Endothelial cell of umbilical vein (primary cell): ENCODE measurements around the gene ARL6IP4. TPM values are rescaled to one million over a fixed set of nuclear protein-coding genes. Genes with fewer than 3 reads are reported as not detected.

Experiments
- BruUV-seq: library from RNA; stranded (reverse); fragments of 400-500 nt; replicated peaks from 2 replicates; lab custom pipeline; 2021; lab: Mats Ljungman, UMichigan
- CTCF ChIA-PET: fragments of 300-600, 350-600 bp; sonication (Branson Sonifier 250); formaldehyde crosslinking; loops from one replicate; lab custom pipeline; 2021; ENCODE audit warnings: antibody characterized with exemption, inconsistent platforms; lab: Charles Lee
- POLR2A ChIA-PET: fragments of 300-600, 350-600 bp; sonication (Branson Sonifier 250); formaldehyde crosslinking; loops from one replicate; lab custom pipeline; 2021; ENCODE audit warnings: antibody characterized with exemption, inconsistent platforms; lab: Charles Lee
- DNase-seq: peaks from one replicate; pipeline ENCODE4 v3.0.0-alpha.2; 2011; ENCODE audit warnings: low read depth, low spot score
- FAIRE-seq: peaks from 2 replicates; lab custom pipeline; 2011; peaks lifted over from hg19 to GRCh38; lab: Jason Lieb, UNC
- H2AFZ ChIP-seq: 2 replicates; pipeline ENCODE4 v1.6.0; 2012; ENCODE audit warnings: low read depth, low read length, control low read depth, inconsistent platforms
- H3K27ac ChIP-seq: 2 replicates; pipeline ENCODE4 v1.5.1; 2011; ENCODE audit warnings: low read depth, mild to moderate bottlenecking, control low read depth, low read length, moderate library complexity; ENCODE audit not compliant: insufficient read depth
- H3K27me3 ChIP-seq, 2 experiments: 2 replicates each; pipeline versions ENCODE4 v1.6.0 to v1.6.1; 2011; ENCODE audit warnings: low read length in 2 of 2, mixed read lengths in 1 of 2; ENCODE audit not compliant: control insufficient read depth in 2 of 2, insufficient read depth in 2 of 2
- H3K36me3 ChIP-seq, 2 experiments: 2 replicates in 1 of 2; 3 replicates in 1 of 2; pipeline ENCODE4 v1.5.1; 2011; ENCODE audit warnings: low read length in 2 of 2, mild to moderate bottlenecking in 1 of 2, moderate library complexity in 1 of 2; ENCODE audit not compliant: control insufficient read depth in 2 of 2, insufficient read depth in 2 of 2; ENCODE audit errors: extremely low read depth in 1 of 2
- H3K4me1 ChIP-seq: 3 replicates; pipeline ENCODE4 v1.5.1; 2011; ENCODE audit warnings: mild to moderate bottlenecking, low read length; ENCODE audit not compliant: control insufficient read depth, insufficient read depth; ENCODE audit errors: extremely low read depth
- H3K4me2 ChIP-seq: 2 replicates; pipeline ENCODE4 v1.6.1; 2011; ENCODE audit warnings: low read length, control low read depth, mixed read lengths; ENCODE audit not compliant: insufficient read depth
- H3K4me3 ChIP-seq, 3 experiments: fragments of 200-600 bp in 1 of 3; sonication (generic), shearing (Covaris generic) in 1 of 3; replicated peaks in 1 of 3; 2 replicates each; pipeline ENCODE4 v1.5.1; 2011 to 2016; ENCODE audit warnings: control low read depth in 3 of 3, low read length in 3 of 3, mild to moderate bottlenecking in 2 of 3, inconsistent platforms in 1 of 3, low read depth in 1 of 3, moderate library complexity in 1 of 3; ENCODE audit not compliant: insufficient read depth in 1 of 3
- H3K79me2 ChIP-seq: 2 replicates; pipeline ENCODE4 v1.6.0; 2012; ENCODE audit warnings: low read length, inconsistent platforms; ENCODE audit not compliant: control insufficient read depth, insufficient read depth
- H3K9ac ChIP-seq: replicated peaks from 2 replicates; pipeline ENCODE3; 2011; ENCODE audit warnings: low read length, control low read depth; ENCODE audit not compliant: insufficient read depth; ENCODE audit errors: extremely low read depth
- H3K9me1 ChIP-seq: replicated peaks from 3 replicates; pipeline ENCODE4 v1.6.0; 2011; ENCODE audit warnings: mild to moderate bottlenecking, low read length; ENCODE audit not compliant: control insufficient read depth, insufficient read depth; ENCODE audit errors: extremely low read depth
- H3K9me3 ChIP-seq: replicated peaks from 2 replicates; pipeline ENCODE4 v1.5.1; 2012; ENCODE audit warnings: low read length, inconsistent platforms; ENCODE audit not compliant: control insufficient read depth, insufficient read depth
- H4K20me1 ChIP-seq: replicated peaks from 2 replicates; pipeline ENCODE3; 2011; ENCODE audit warnings: mild to moderate bottlenecking, low read length; ENCODE audit not compliant: control insufficient read depth, insufficient read depth; ENCODE audit errors: extremely low read depth
- CTCF ChIP-seq, 2 donors: IDR thresholded peaks; 1 replicate in 1 of 2; 2 replicates in 1 of 2; pipeline ENCODE4 v1.5.1; 2011; ENCODE audit warnings: low read length in 2 of 2, mild to moderate bottlenecking in 2 of 2, moderate library complexity in 2 of 2, control low read depth in 1 of 2, inconsistent platforms in 1 of 2, low read depth in 1 of 2; ENCODE audit not compliant: insufficient read depth in 1 of 2; ENCODE audit errors: extremely low read depth in 1 of 2
- EZH2 ChIP-seq: IDR thresholded peaks from 2 replicates; pipeline ENCODE4 v1.6.1; 2012; ENCODE audit warnings: borderline replicate concordance, low read depth, mild to moderate bottlenecking, moderate library complexity, low read length, inconsistent platforms; ENCODE audit not compliant: severe bottlenecking
- FOS ChIP-seq: IDR thresholded peaks from 2 replicates; pipeline ENCODE4 v1.6.1; 2011; ENCODE audit warnings: mild to moderate bottlenecking, low read length, moderate library complexity, borderline replicate concordance; ENCODE audit not compliant: insufficient read depth
- JUN ChIP-seq: IDR thresholded peaks from 2 replicates; pipeline ENCODE4 v1.6.1; 2011; ENCODE audit warnings: borderline replicate concordance, low read depth; ENCODE audit not compliant: insufficient read length, insufficient read depth
- POLR2A ChIP-seq: IDR thresholded peaks from 2 replicates; pipeline ENCODE4 v1.6.1; 2012; ENCODE audit warnings: low read depth, mild to moderate bottlenecking, control low read depth, low read length
- POLR2AphosphoS5 ChIP-seq: IDR thresholded peaks from 2 replicates; pipeline ENCODE4 v1.6.1; 2012; ENCODE audit warnings: low read depth, mild to moderate bottlenecking, control low read depth, low read length, moderate library complexity; ENCODE audit not compliant: insufficient read depth
- dilution Hi-C: fragments of 300-500 bp; cut with MboI; formaldehyde crosslinking; loops from one replicate; pipeline ENCODE4 v1.15.0; 2019; ENCODE audit warnings: low sequenced_read_pairs; ENCODE audit not compliant: extremely low pct_ligation_motif_present
- intact Hi-C: fragments of 100-400 bp; cut with micrococcal nuclease; formaldehyde crosslinking; loops from one replicate; pipeline ENCODE4 v1.10.0; 2022
- polyA plus RNA-seq, 4 experiments: library from polyadenylated mRNA; depleted of rRNA in 3 of 4; stranded (reverse) in 3 of 4; unstranded in 1 of 4; fragments of >200 nt; gene quantifications; 2 replicates each; pipeline versions ENCODE4 v1.2.1 to v1.2.3, GENCODE V29; 2011 to 2012; ENCODE audit warnings: missing spikeins in 1 of 4
- total RNA-seq: library from RNA; stranded (reverse); gene quantifications from 2 replicates; pipeline ENCODE4 v1.2.3, GENCODE V29; 2021

The ARL6IP4 gene
- total and polyA plus RNA-seq, 2 donors (not counting 3 experiments of a cell fraction or from before 2014, with no cell fraction given): 193 to 226 TPM

- H2AFZ ChIP-seq: no peak overlapping the region
- no peak overlapping the region for H3K9ac ChIP-seq
- no peaks in the 10 kb centered on the region for H3K9me3 ChIP-seq
- ChIA-PET CTCF (interaction anchor here (1.1 kb wide), 1 partner anchor 242 kb away, joined by 3 read pairs; no protein-coding TSS in a partner anchor), POLR2A (no interaction called here)
- H3K9me1 ChIP-seq: no peaks in the 10 kb centered on the region
- H3K4me2 ChIP-seq: no peak overlapping the region
- no peaks in the 10 kb centered on the region for H3K4me1 ChIP-seq
- DNase-seq (no peak), FAIRE-seq (no peak)
- H3K36me3 ChIP-seq: no peaks in the 10 kb centered on the region
- no TSS peak for BruUV-seq
- no peak overlapping the region for H3K27ac ChIP-seq
- H3K4me3 ChIP-seq: no peak overlapping the region
- no peaks in the 10 kb centered on the region for H3K27me3 ChIP-seq
- H4K20me1 ChIP-seq: no peaks in the 10 kb centered on the region
- H3K79me2 ChIP-seq: no peaks in the 10 kb centered on the region
- TF ChIP-seq EZH2: no peak
- TF ChIP-seq JUN: no peak
- TF ChIP-seq POLR2A: no peak
- TF ChIP-seq FOS: no peak
- TF ChIP-seq CTCF (IDR thresholded peaks at IDR 0.05; ENCODE audit: extremely low read depth in 1 of 2, insufficient read depth in 1 of 2, low read depth in 1 of 2, low read length in 2 of 2): no peak
- no peak for TF ChIP-seq POLR2AphosphoS5
- dilution Hi-C loops (no loop called here), intact Hi-C loops (no loop called here)
Observed at GRCh38 chr12:122996188-122996601, 15.7 kb downstream of the ARL6IP4 start.
